Measurements from ENCODE around the gene PTGR3.

The PTGR3 gene

DNA sequence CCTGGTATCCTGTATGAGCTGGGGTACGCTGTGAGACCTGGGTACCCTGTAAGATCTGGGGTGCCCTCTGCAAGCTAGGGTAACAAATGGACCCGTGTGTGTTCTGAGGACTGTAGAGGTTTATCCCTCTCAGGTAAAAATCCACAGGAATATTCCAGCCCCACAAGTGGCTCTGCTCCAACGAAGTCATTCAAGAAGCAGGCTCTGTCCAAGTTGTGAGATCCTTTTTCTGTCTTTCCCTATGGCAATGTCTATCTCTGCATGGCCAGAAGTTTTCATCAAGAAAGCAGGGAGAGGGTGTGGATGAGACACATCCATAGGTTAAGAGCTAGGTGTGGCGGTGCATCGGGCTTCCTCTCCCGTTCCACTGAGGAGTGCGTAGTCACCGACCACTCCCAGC, 43.0 kb downstream of the PTGR3 start:
- DNase-seq: no peak

DNA sequence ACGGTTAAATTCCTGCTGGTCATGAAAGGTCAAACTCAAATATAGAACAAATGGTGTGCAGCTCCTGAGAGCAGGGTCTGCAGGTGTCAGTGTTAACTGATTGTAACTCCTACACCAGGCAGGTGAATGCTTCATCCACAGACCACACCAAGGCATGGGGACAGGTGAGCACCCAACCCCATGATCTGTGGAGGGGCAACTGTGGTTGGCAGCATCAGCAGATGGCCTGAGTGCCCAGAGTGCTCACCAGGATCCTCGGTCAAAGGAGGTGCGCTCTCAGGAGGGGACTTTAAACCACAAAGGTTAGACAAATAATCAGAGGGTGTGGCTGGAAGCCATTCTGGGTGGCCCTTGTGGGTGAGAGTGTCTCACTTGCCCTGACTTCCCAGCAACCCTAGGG, 44.5 kb downstream of the PTGR3 start:
- no peak for DNase-seq

DNA sequence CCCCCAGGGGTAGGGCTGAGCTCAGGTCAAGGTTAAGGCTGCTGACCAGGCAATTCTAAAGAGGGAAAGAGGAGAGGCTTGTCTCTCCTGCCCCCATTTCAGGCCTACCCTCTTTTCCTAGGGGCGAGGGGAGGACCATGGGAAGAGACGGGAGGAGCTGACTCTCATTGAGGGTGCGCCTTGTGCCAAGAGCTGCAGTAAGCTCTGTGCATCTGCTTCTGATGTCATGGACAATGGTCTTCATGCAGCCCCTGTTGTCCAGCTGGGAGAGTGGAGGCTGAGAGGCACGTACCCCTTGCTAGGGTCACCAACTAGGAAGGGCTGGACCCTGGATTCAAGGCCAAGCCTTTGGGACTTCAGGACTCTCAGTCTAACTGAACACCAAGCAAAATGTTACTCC, 45.2 kb downstream of the PTGR3 start:
- DNase-seq: no peak

DNA sequence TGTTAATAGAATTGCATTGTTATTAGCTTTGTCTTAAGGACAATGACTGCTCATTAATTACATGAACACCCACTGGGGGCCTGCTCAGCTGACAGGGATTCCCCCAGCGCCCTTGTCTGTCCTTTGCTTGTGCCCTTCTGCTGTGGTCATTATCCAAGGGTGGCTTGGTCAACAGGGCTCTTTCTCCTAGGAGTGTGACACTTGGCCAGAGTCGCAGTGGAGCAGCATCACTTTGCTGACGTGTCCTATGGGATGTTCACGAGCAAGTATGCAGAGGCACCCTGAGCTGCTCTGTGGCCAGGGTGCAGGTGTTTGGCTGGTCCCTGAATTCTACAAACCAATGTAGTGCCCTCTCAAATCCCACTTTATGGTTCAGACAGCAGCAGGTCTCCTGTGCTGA, 46.0 kb downstream of the PTGR3 start:
- DNase-seq: no peak

DNA sequence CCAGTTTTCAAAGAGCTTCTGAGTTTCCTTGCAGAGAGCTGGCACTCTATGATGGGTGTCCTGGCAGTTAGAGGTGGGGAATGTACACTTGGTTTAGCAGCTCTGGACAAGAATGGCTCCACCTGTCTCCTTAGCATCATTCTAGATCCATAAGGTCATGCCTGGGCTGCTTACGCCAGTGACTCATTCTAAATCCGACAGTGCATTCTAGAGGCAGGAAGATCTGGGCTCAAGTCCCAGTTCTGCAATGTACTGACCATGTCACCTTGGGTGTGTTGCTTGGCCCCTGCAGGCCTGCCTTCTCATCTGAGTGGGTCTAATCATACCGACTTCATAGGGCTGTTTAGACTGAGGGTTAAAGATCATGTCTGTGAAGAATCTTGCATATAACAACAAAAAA, 46.5 kb downstream of the PTGR3 start:
- DNase-seq: no peak

DNA sequence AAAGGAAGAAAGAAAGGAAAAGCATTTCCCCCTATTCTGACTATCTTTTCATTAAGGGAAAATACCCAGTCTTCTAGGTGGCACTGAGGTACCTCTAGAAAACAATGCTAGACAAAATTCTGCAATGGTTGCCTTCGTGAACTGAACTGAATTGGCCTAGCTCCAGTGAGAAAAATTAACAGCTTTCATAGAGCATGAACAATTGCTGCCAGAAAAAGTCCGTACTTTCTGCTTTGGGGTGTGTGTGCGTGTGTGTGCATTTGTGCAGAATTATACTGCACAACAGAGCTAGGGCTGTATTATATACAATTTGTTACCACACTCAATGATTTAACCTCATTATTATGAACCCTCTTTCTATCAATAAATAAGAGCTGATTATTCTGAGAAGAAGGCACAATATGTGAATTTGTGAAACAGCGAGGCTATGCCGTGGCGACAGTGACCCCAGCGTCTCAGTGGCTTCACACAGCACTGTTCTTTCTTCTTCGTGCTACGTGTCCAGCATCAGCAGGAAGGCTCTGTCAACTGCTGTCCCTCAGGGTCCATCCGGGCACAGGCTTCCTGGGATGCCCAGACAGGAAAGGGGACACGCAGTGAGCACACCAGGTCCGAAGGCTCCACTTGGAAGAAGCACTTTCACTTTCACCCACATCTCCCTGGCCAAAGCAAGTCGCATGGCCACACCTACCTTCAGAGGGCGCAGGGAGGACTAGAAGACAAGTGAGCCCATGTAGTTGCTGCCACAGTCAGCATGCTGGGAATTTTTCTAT, 47.5 kb downstream of the PTGR3 start:
- no peak for DNase-seq

DNA sequence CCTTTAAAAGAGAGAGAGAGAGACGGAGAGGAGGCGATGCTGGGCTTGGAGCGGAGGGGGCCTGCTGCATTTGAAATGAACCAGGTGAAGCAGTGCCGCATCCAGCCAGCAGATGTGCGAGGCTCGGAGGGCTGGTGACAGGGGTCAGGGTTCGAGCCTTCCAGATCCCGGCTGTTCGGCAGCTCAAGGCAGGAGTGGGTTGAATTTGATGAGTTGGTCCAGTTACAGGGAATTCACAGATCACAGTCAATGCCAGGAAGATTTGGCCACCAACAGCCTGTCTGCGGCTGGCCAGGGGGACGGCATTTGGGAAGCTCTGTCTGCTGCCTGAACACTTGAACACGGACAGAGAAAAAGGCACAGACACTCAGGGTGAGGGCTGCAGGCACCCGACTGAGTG, 48.6 kb downstream of the PTGR3 start:
- no peak for DNase-seq

DNA sequence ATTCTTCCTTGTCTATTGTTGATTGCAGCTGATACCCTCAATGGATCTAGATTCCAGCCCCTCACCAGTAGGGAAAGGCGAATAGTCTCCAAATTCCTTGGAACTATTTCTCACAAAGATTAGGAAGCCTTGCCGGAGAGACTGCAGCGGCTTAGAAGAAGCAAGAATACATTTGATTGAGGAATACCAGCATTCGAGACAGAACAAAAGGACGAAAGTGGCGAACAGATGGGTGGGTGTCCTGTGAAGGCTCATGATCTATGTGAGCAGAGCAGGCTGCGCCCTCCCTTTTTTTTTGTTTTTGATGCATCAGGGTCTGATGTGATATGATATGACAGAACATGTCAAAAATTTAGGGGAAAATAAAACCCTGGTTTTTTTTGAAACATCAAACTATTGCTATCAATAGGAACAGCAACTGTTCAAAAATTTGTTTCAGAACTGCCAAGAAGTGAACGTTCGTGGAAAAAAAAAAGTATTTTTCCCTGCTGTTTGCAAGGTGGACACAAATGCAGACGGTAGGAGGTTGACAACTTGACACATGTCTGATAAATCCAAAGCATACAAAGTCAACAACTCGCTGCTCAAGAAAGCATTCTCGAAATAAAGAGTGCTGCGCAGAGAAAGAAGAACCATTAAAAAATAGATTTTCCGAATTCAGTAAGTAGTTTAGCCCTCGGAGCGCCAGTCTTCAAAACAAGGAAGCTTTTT, 49.1 kb downstream of the PTGR3 start:
- no peak for DNase-seq

DNA sequence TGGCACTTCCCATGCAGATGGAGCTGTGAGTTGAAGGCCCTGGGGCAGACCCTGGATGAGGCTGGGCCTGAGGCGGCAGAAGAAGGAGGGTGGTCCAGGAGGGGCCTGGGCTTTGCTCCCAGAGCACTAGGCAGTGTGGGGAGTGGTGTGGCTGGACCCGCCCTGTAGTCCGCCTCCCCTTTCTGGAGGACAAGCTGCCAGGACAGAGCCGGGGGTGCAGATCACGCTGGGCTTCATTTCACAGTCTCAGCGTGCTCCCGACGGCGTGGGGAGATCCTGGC, 49.8 kb downstream of the PTGR3 start:
- no peak for DNase-seq
